Measurements from ENCODE around the gene STAC.
"Not testable (repeated sequence)": the region's sequence is repeated elsewhere in the genome, so short reads cannot be mapped to it uniquely, and the experiment has no call there.

The STAC gene

DNA sequence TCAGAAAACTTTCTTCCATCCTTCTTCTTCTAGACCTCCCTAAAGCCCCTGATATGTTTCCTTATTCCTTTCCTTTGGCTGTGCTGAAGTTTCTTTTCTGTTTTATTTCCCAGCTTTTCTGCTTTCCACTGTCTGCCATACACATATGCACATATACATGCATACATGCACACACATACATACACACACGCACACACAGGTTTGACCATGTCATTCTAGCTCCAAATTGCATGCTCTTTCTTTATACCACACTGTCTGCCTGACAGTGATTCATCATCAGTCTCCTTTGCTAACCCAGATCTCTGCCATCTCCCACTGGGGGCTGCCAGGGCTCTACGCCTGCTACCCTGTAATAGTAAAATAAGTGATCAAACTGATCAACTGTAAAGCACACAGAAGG lies 181.3 kb downstream of the STAC start:
- H3K36me3 ChIP-seq (ENCODE audit: insufficient read depth, low read depth, low read length): no peaks in the 10 kb centered on the region
- H3K27ac ChIP-seq (ENCODE audit: low read length): no peak overlapping the region
- H3K27me3 ChIP-seq (ENCODE audit: insufficient read depth, low read length): no peaks in the 10 kb centered on the region
- no peak overlapping the region for H3K4me3 ChIP-seq (ENCODE audit: low read length)
- no peak overlapping the region; the same call in 1 of the 2 replicates for H3K9ac ChIP-seq (ENCODE audit: low read depth, low read length)
- H3K4me1 ChIP-seq (ENCODE audit: insufficient read depth, low read length): no peaks in the 10 kb centered on the region
- H3K9me3 ChIP-seq (ENCODE audit: insufficient read depth, low read depth, low read length): no peaks in the 10 kb centered on the region

DNA sequence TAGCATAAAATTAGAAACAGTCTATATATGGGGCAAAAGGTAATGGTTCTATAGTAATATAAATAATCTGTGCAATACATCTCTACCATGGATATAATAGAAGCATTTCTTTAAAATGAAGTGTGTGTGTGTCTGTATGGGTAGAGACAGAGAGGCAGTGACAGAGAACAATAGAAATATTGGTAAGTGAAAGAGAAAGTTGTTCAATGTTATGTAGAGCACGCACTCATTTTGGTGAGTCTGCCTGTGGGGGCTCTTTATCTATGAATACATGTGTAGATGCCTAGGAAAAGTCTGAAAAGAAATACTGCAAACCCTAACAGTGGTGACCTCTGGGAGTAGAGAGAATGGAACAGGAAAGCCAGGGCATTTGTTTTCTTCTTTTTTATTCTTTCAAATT lies 182.6 kb downstream of the STAC start:
- Histone ChIP-seq H3K27me3 (ENCODE audit: insufficient read depth, low read length) (no peaks in the 10 kb centered on the region), H3K27ac (ENCODE audit: low read length) (no peak overlapping the region), H3K9ac (ENCODE audit: low read depth, low read length) (no peak overlapping the region), H3K4me1 (ENCODE audit: insufficient read depth, low read length) (no peaks in the 10 kb centered on the region), H3K4me3 (ENCODE audit: low read length) (no peak overlapping the region), H3K9me3 (ENCODE audit: insufficient read depth, low read depth, low read length) (no peaks in the 10 kb centered on the region), H3K36me3 (ENCODE audit: insufficient read depth, low read depth, low read length) (no peaks in the 10 kb centered on the region)

DNA sequence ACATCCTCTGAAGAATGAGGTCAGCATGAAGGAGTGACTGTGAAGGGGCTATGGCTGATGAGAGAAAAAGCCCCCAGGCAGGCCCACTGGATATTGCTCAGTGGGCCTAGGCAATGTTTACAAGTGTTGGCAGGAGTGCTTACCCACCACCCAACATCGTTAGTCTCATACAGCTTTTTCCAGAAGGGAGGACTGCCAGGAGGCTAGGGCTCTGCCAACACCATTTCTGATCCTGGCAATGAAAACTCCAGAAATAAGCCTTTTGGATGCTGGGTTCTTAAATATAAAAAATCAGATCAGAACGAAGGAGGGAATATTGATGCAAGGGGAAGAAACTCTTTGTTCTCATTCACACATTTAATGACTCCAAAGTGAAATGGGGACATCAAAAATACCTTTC lies 194.9 kb downstream of the STAC start:
- Histone ChIP-seq H3K9ac (ENCODE audit: low read depth, low read length) (no peak overlapping the region), H3K36me3 (ENCODE audit: insufficient read depth, low read depth, low read length) (no peaks in the 10 kb centered on the region), H3K27me3 (ENCODE audit: insufficient read depth, low read length) (no peaks in the 10 kb centered on the region), H3K4me3 (ENCODE audit: low read length) (no peak overlapping the region), H3K9me3 (ENCODE audit: insufficient read depth, low read depth, low read length) (peaks cover 23% of the 10 kb centered on the region), H3K27ac (ENCODE audit: low read length) (no peak overlapping the region), H3K4me1 (ENCODE audit: insufficient read depth, low read length) (no peaks in the 10 kb centered on the region)

DNA sequence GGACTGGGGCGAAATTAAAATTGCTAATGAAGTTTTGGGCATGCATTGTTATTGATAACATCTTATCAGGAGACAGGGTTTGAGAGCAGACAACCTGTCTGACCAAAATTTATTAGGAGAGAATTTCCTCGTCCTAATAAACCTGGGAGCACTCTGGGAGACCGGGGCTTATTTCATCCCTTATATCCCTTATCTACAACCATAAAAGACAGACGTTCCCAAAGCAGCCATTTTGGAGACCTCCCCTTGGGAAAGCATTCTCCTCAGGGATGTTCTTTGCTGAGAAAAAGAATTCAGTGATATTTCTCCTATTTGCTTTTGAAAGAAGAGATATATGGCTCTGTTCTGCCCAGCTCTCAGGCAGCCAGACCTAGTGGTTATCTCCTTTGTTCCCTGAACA lies 198.1 kb downstream of the STAC start:
- H3K27me3 ChIP-seq (ENCODE audit: insufficient read depth, low read length); H3K27ac ChIP-seq (ENCODE audit: low read length); H3K4me1 ChIP-seq (ENCODE audit: insufficient read depth, low read length); H3K4me3 ChIP-seq (ENCODE audit: low read length); H3K36me3 ChIP-seq (ENCODE audit: insufficient read depth, low read depth, low read length); H3K9ac ChIP-seq (ENCODE audit: low read depth, low read length): not testable (repeated sequence)
- peaks cover 30% of the 10 kb centered on the region for H3K9me3 ChIP-seq (ENCODE audit: insufficient read depth, low read depth, low read length)

DNA sequence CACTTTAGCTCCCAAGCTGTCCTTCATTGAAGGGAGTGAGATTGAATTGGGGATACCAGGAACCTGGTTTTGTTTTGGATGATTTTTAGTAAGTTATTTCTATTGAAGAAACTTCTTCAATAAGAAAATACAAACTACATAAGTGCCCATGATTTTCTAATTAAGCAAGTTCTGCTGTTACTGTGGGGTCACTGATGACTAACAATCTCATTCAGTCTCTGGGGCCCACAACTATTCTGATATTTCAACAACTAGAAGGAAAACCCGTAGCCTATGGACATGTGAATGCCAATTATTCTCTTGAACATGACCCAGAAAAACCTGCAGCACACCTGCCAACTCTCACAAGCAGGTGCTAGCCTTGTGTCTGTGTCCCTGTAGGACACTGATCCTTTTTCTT lies 199.4 kb downstream of the STAC start:
- Histone ChIP-seq H3K9me3 (ENCODE audit: insufficient read depth, low read depth, low read length) (peaks cover 34% of the 10 kb centered on the region), H3K4me1 (ENCODE audit: insufficient read depth, low read length) (no peaks in the 10 kb centered on the region)

DNA sequence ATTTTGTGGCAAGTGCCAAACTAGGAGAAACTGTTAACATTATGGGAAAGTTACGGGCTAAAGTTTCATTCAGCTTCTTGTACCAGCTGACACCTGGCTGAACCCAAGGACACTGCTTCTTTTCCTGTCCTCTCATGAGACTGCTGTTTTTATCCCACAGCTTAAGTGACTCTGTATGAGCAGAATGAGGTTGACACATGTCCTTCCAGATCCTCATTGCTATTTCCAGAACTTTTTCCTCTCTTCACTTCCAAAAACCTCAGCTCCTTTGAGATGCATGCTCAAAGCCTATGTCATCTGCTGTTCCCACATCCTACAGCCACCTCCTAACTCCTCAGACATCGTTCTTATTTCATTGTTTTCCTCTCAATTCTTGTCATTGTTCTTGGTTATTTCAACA lies 200.4 kb downstream of the STAC start:
- H3K36me3 ChIP-seq (ENCODE audit: insufficient read depth, low read depth, low read length): no peaks in the 10 kb centered on the region
- H3K27ac ChIP-seq (ENCODE audit: low read length): no peak overlapping the region
- H3K27me3 ChIP-seq (ENCODE audit: insufficient read depth, low read length): no peaks in the 10 kb centered on the region
- H3K9ac ChIP-seq (ENCODE audit: low read depth, low read length): no peak overlapping the region
- H3K9me3 ChIP-seq (ENCODE audit: insufficient read depth, low read depth, low read length): peaks cover 41% of the 10 kb centered on the region
- H3K4me1 ChIP-seq (ENCODE audit: insufficient read depth, low read length): no peaks in the 10 kb centered on the region
- H3K4me3 ChIP-seq (ENCODE audit: low read length): no peak overlapping the region

More for the DNA sequence above, 199.4 kb downstream of the STAC start:
- Histone ChIP-seq H3K27ac (ENCODE audit: low read length) (no peak overlapping the region), H3K27me3 (ENCODE audit: insufficient read depth, low read length) (no peaks in the 10 kb centered on the region), H3K36me3 (ENCODE audit: insufficient read depth, low read depth, low read length) (no peaks in the 10 kb centered on the region), H3K4me3 (ENCODE audit: low read length) (no peak overlapping the region), H3K9ac (ENCODE audit: low read depth, low read length) (no peak overlapping the region)

DNA sequence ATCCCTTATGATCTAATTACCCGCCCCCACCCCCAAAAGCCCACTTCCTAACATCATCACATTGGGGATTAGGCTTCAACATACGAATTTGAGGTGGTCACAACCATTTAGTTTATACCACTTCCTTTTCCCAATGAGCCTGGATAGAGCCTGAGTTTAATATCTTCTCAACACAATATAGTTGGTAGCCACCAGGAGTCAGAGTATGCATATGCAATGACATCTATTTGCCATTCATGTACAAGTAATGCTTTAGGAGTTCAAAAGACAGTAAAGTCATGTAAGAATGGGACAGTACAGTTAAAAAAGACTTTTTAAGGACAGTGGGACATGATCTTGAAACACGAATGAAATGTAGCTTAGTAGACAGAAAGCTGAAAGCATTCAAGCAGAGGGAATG lies 211.7 kb downstream of the STAC start:
- no peak overlapping the region for H3K9ac ChIP-seq (ENCODE audit: low read depth, low read length)
- H3K27me3 ChIP-seq (ENCODE audit: insufficient read depth, low read length): no peaks in the 10 kb centered on the region
- no peaks in the 10 kb centered on the region for H3K36me3 ChIP-seq (ENCODE audit: insufficient read depth, low read depth, low read length)
- no peaks in the 10 kb centered on the region for H3K4me1 ChIP-seq (ENCODE audit: insufficient read depth, low read length)
- H3K9me3 ChIP-seq (ENCODE audit: insufficient read depth, low read depth, low read length): peaks cover 5% of the 10 kb centered on the region; the same call in 1 of the 2 replicates
- H3K27ac ChIP-seq (ENCODE audit: low read length): no peak overlapping the region
- no peak overlapping the region for H3K4me3 ChIP-seq (ENCODE audit: low read length)

DNA sequence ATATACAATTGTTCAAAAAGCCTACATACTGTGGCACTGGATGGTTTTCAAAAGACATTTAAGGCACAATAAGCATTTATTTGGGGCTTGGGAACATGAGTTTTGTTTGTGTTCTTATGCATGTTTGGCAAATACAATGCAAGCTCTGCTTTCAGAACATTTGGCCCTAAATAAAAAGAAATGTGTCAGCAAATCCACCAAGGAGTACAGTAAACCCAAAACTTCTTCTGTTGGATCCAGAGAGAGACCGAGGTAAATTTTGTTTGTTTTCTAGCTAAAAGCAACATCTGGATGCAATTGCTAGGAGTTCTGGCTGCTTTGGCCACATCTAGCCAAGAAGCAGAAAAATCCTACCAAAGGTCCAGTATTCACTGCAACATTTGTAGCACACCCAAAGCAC lies 215.2 kb downstream of the STAC start:
- Histone ChIP-seq H3K27ac (ENCODE audit: low read length) (no peak overlapping the region), H3K4me3 (ENCODE audit: low read length) (no peak overlapping the region), H3K9ac (ENCODE audit: low read depth, low read length) (no peak overlapping the region), H3K9me3 (ENCODE audit: insufficient read depth, low read depth, low read length) (no peaks in the 10 kb centered on the region), H3K27me3 (ENCODE audit: insufficient read depth, low read length) (no peaks in the 10 kb centered on the region), H3K36me3 (ENCODE audit: insufficient read depth, low read depth, low read length) (no peaks in the 10 kb centered on the region), H3K4me1 (ENCODE audit: insufficient read depth, low read length) (no peaks in the 10 kb centered on the region)

DNA sequence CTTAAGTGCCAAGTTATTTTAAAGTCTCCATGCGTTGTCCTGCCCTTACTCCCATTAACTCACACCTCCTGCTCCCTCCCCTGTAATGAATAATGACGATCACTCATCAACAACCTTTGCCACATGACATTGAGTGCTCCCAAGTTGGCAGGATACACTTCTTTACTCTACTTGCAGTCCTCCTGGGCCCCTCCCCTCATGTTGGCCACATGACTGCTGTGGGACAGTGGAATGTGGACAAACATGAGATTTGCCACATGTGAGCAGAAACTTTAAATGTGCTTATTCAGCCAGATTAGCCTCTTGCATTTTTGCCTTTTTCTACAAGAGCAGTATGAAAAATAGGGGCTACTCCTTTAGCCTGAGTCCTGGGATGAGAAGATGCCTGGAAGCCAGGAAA lies 216.1 kb downstream of the STAC start:
- H3K27ac ChIP-seq (ENCODE audit: low read length): no peak overlapping the region
- H3K9ac ChIP-seq (ENCODE audit: low read depth, low read length): no peak overlapping the region
- H3K4me3 ChIP-seq (ENCODE audit: low read length): no peak overlapping the region
- no peaks in the 10 kb centered on the region for H3K36me3 ChIP-seq (ENCODE audit: insufficient read depth, low read depth, low read length)
- no peaks in the 10 kb centered on the region for H3K27me3 ChIP-seq (ENCODE audit: insufficient read depth, low read length)
- no peaks in the 10 kb centered on the region for H3K4me1 ChIP-seq (ENCODE audit: insufficient read depth, low read length)
- no peaks in the 10 kb centered on the region for H3K9me3 ChIP-seq (ENCODE audit: insufficient read depth, low read depth, low read length)

DNA sequence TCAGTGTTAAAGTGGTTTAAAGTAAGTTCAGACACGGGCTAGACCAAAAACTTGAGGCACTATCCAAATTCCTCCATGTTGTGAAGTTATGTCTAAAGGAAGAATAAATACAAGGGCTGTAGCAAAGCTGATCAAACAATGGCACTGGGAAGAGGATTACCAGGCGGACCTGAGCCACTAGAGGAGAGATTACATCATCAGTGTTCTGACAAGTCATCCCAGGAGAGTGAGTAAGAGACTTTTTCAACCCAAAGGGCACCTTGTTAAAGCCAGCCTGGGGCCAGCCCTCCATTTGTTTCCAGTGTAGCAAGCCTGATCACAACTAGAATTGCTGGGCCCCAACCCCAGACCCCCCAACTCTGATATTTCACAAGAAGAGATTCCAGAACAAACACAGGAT lies 217.1 kb downstream of the STAC start:
- no peaks in the 10 kb centered on the region for H3K4me1 ChIP-seq (ENCODE audit: insufficient read depth, low read length)
- H3K4me3 ChIP-seq (ENCODE audit: low read length): no peak overlapping the region
- H3K27me3 ChIP-seq (ENCODE audit: insufficient read depth, low read length): no peaks in the 10 kb centered on the region
- H3K9ac ChIP-seq (ENCODE audit: low read depth, low read length): no peak overlapping the region
- no peaks in the 10 kb centered on the region for H3K9me3 ChIP-seq (ENCODE audit: insufficient read depth, low read depth, low read length)
- no peaks in the 10 kb centered on the region for H3K36me3 ChIP-seq (ENCODE audit: insufficient read depth, low read depth, low read length)
- H3K27ac ChIP-seq (ENCODE audit: low read length): no peak overlapping the region
